Measurements from ENCODE around the gene PCYT2.
"Not testable (repeated sequence)": the region's sequence is repeated elsewhere in the genome, so short reads cannot be mapped to it uniquely, and the experiment has no call there.

PCYT2 gene

GRCh38 chr17:81918333-81918669, 7.1 kb upstream of the PCYT2 start:
- H3K27me3 Mint-ChIP-seq; H3K9me3 Mint-ChIP-seq; intact Hi-C loops (cut with micrococcal nuclease): not testable (repeated sequence)
- H3K4me1 Mint-ChIP-seq (ENCODE audit: low read depth) = peaks cover 90% of the 10 kb centered on the region
- H3K4me3 Mint-ChIP-seq = peak overlapping the region; percentile 94
- H3K27ac Mint-ChIP-seq = peak overlapping the region; percentile 88
- peaks cover 99% of the 10 kb centered on the region for H3K36me3 Mint-ChIP-seq (ENCODE audit: low read depth)

- Mint-ChIP-seq H3K36me3 (ENCODE audit: low read depth) (peaks cover 99% of the 10 kb centered on the region), H3K27me3 (no peaks in the 10 kb centered on the region), H3K9me3 (no peaks in the 10 kb centered on the region), H3K4me3 (peak within 1 kb of the TSS; percentile 94), H3K27ac (peak within 1 kb of the TSS; percentile 88), H3K4me1 (ENCODE audit: low read depth) (peaks cover 90% of the 10 kb centered on the region)
- intact Hi-C loops (cut with micrococcal nuclease) = no loop called here
Observed at GRCh38 chr17:81917565-81918332, 6.5 kb upstream of the PCYT2 start, which contains the start of gene SIRT7. TSS of gene SIRT7 (minus strand) at chr17:81918176. CDS start at chr17:81918131, 45 bp downstream.

DNA sequence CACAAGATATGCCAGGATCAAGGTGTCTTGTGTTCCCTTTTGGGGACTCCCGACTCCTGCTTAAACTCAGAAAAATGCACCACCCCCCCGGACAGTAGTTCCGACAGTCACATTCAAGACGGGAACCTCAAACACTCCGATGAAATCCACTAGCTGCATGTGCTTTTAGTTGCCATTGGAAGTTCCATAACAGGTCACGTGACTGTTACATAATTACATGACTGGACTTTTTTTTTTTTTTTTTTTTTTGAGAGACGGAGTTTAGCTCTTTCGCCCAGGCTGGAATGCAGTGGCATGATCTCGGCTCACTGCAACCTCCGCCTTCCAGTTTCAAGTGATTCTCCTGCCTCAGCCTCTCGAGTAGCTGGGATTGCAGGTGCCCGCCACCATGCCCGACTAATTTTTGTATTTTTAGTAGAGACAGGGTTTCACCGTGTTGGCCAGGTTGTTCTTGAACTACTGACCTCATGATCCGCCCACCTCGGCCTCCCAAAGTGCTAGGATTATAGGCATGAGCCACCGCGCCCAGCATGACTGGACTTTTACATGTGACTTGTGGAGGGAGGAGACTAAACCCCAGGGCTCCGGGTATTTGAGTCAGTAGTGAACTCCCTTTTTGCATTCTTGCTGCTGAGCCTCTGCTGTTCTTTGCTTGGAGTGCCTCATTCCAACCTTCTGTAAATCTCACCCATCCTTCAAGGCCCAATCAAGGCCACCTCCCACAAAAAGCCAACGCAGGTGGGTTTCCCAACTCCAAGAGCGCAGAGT, 5.2 kb upstream of the PCYT2 start:
- intact Hi-C loops (cut with micrococcal nuclease) = no loop called here
- no peaks in the 10 kb centered on the region for H3K27me3 Mint-ChIP-seq
- H3K9me3 Mint-ChIP-seq = no peaks in the 10 kb centered on the region
- peaks cover 91% of the 10 kb centered on the region for H3K4me1 Mint-ChIP-seq (ENCODE audit: low read depth)
- H3K4me3 Mint-ChIP-seq = peak overlapping the region; percentile 94
- peaks cover 99% of the 10 kb centered on the region for H3K36me3 Mint-ChIP-seq (ENCODE audit: low read depth)
- peak overlapping the region; percentile 88 for H3K27ac Mint-ChIP-seq

- H3K27me3 Mint-ChIP-seq = no peaks in the 10 kb centered on the region
- no peaks in the 10 kb centered on the region for H3K9me3 Mint-ChIP-seq
- H3K4me3 Mint-ChIP-seq = no peak overlapping the region
- H3K36me3 Mint-ChIP-seq (ENCODE audit: low read depth) = peaks cover 89% of the 10 kb centered on the region
- intact Hi-C loops (cut with micrococcal nuclease) = no loop called here
- no peak overlapping the region for H3K27ac Mint-ChIP-seq
- peaks cover 83% of the 10 kb centered on the region for H3K4me1 Mint-ChIP-seq (ENCODE audit: low read depth)
Observed at GRCh38 chr17:81915331-81915730, 4.1 kb upstream of the PCYT2 start.

DNA sequence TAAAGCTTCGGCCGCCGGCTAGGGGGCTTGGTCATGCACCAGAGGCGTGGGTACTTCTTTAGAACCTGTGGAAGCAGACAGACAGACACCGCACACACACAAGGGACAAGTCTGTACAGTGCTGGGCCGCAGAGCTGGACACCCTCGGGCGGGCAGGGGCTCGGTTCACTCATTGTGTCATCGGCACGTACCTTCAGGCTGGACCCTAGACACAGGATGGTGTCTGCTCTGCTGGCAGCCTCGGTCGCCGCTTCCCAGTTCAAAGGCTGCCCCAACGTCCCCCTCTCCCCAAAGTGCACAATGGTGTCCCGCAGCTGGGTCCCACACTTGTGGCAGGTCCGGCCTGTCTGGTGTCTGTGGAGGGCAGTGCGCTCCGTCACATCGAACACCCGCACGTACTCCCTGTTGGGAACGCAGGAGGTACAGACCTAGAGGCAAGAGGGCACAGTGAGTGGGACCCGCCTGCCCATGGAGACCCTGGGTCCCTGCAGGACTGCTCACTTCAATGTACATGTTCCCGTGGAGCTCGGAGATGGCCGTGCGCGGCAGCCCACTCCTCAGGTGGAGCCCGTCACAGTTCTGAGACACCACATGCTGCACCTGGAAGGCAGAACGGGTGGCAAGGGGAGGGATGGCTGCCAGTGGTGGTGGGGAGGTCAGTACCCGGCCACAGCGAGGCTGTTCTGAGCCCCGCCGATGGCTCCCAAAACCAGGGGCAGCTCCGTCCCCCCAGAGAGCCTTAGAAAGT, 3.1 kb upstream of the PCYT2 start:
- Mint-ChIP-seq H3K4me1 (ENCODE audit: low read depth) (peaks cover 83% of the 10 kb centered on the region), H3K27ac (no peak overlapping the region), H3K36me3 (ENCODE audit: low read depth) (peaks cover 82% of the 10 kb centered on the region), H3K4me3 (no peak overlapping the region), H3K9me3 (no peaks in the 10 kb centered on the region), H3K27me3 (no peaks in the 10 kb centered on the region)
- intact Hi-C loops (cut with micrococcal nuclease) = no loop called here

DNA sequence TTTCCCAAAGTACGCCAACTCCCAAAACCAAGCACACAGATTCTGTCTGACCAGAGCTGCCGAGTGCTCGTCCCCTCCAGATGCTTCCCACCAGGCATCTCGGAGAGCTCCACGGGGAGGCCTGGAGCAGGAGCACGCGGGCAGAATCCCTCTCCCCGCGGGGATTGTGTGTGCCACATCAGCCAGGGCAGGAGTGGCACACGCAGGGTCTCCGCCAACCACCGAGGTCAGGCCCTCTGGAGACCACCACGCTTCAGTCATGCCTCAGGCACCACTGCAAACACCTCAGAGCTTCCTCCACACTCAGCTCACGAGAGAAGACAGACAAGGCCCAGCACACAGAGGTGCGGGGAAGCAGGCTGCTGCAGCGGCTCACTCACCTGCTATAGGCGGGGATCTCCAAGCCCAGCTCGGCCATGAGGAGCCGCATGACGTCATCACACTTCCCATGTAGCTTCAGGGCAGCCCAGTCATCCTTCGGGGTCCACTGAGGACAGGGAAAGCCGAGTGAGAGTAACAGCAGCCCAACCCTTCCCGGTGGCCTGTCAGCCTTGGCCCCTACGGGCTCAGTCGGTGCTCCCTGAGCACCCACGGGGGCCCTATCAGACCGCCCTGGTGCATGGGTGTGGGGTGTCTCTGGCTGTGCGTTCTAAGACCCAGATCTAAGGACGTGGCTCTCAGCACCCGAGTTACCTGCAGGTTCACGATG, 2.3 kb upstream of the PCYT2 start:
- no peaks in the 10 kb centered on the region for H3K9me3 Mint-ChIP-seq
- peaks cover 82% of the 10 kb centered on the region for H3K36me3 Mint-ChIP-seq (ENCODE audit: low read depth)
- intact Hi-C loops (cut with micrococcal nuclease) = no loop called here
- H3K4me3 Mint-ChIP-seq = no peak overlapping the region
- H3K27ac Mint-ChIP-seq = no peak overlapping the region
- peaks cover 80% of the 10 kb centered on the region for H3K4me1 Mint-ChIP-seq (ENCODE audit: low read depth)
- no peaks in the 10 kb centered on the region for H3K27me3 Mint-ChIP-seq

- H3K4me1 Mint-ChIP-seq (ENCODE audit: low read depth) = peaks cover 78% of the 10 kb centered on the region
Observed at GRCh38 chr17:81912441-81913309, 1.5 kb upstream of the PCYT2 start.

DNA sequence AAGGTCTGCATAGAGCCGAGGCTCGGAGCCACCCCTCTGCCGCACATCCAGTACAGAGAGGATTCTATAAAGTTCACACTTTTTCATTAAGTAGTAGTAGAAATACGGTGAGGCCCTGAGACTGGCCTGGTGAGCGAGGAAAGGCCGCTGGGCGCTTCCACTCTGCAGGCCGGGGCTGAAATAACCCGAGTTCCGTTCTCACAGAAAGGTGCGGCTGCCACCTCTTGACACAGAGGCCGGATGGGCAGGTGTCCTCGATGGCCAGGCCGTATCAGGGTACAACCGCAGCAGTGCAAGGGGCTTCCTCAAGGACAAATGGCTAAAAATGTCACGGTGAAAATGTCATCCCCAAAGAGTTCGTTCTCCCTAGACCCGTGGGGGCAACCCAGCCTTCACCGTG, 770 bp upstream of the PCYT2 start:
- Mint-ChIP-seq H3K27ac (peak overlapping the region; percentile 46), H3K4me1 (ENCODE audit: low read depth) (peaks cover 74% of the 10 kb centered on the region), H3K4me3 (peak overlapping the region; percentile 54), H3K36me3 (ENCODE audit: low read depth) (peaks cover 83% of the 10 kb centered on the region), H3K27me3 (no peaks in the 10 kb centered on the region), H3K9me3 (no peaks in the 10 kb centered on the region)
- intact Hi-C loops (cut with micrococcal nuclease) = no loop called here

More at GRCh38 chr17:81912441-81913309, 1.5 kb upstream of the PCYT2 start:
- H3K9me3 Mint-ChIP-seq = no peaks in the 10 kb centered on the region
- H3K27me3 Mint-ChIP-seq = no peaks in the 10 kb centered on the region
- H3K4me3 Mint-ChIP-seq = no peak overlapping the region
- no peak overlapping the region for H3K27ac Mint-ChIP-seq
- intact Hi-C loops (cut with micrococcal nuclease) = no loop called here
- H3K36me3 Mint-ChIP-seq (ENCODE audit: low read depth) = peaks cover 82% of the 10 kb centered on the region

- Mint-ChIP-seq H3K4me3 (peak overlapping the region; percentile 76), H3K9me3 (no peaks in the 10 kb centered on the region), H3K27ac (peak overlapping the region; percentile 20), H3K4me1 (ENCODE audit: low read depth) (peaks cover 62% of the 10 kb centered on the region), H3K36me3 (ENCODE audit: low read depth) (peaks cover 83% of the 10 kb centered on the region), H3K27me3 (no peaks in the 10 kb centered on the region)
- intact Hi-C loops (cut with micrococcal nuclease) = no loop called here
Observed at GRCh38 chr17:81910840-81911276, 341 bp downstream of the PCYT2 start.

- H3K27me3 Mint-ChIP-seq = no peaks in the 10 kb centered on the region
- H3K9me3 Mint-ChIP-seq = no peaks in the 10 kb centered on the region
- peaks cover 56% of the 10 kb centered on the region for H3K4me1 Mint-ChIP-seq (ENCODE audit: low read depth)
- peak overlapping the region; percentile 76 for H3K4me3 Mint-ChIP-seq
- intact Hi-C loops (cut with micrococcal nuclease) = no loop called here
- peak overlapping the region; percentile 20 for H3K27ac Mint-ChIP-seq
- peaks cover 83% of the 10 kb centered on the region for H3K36me3 Mint-ChIP-seq (ENCODE audit: low read depth)
Observed at GRCh38 chr17:81909966-81910839, 996 bp downstream of the PCYT2 start.

DNA sequence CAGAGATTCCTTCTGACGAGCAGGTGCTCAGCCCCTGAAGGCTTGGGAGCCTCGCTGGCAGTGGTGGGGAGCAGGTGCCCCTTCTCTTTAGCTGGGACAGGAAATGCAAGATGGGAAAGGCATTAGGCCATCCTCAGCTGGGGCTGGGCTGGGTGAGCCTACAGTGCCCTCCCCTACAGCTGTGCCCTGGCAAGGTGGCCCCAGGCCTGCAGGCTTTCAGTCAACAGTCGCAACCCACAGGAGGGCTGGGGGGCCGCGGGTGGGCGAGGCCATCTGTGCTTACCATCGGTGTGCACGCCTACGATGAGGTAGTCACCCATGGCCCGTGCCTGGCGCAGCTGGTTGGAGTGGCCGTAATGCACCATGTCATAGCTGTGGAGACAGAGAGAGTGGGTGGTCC, 2.0 kb downstream of the PCYT2 start:
- H3K4me3 Mint-ChIP-seq = no peak overlapping the region
- H3K27me3 Mint-ChIP-seq = no peaks in the 10 kb centered on the region
- no peak overlapping the region for H3K27ac Mint-ChIP-seq
- H3K4me1 Mint-ChIP-seq (ENCODE audit: low read depth) = peaks cover 51% of the 10 kb centered on the region
- H3K9me3 Mint-ChIP-seq = no peaks in the 10 kb centered on the region
- intact Hi-C loops (cut with micrococcal nuclease) = no loop called here
- peaks cover 83% of the 10 kb centered on the region for H3K36me3 Mint-ChIP-seq (ENCODE audit: low read depth)

DNA sequence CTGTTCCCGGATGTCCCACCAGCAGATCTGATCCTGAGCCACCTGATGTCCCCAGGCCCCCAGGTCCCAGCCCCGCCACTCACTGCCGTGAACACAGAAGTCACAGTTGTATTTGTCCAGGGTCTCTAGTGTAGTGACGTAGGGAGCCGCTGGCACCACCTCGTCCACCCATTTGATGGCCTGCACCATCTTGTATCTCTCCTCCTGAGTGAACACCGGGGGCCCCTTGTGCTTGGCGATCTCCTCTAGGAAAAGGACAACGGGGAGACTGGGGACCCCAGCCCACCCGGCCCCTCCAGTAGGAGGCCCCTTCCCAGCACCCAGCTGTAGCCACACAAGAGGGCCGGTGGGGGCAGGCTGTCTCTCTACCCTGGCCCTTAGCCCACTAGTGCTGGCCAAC, 2.4 kb downstream of the PCYT2 start:
- intact Hi-C loops (cut with micrococcal nuclease) = no loop called here
- peaks cover 83% of the 10 kb centered on the region for H3K36me3 Mint-ChIP-seq (ENCODE audit: low read depth)
- no peak overlapping the region for H3K27ac Mint-ChIP-seq
- H3K9me3 Mint-ChIP-seq = no peaks in the 10 kb centered on the region
- H3K4me1 Mint-ChIP-seq (ENCODE audit: low read depth) = peaks cover 47% of the 10 kb centered on the region
- H3K4me3 Mint-ChIP-seq = no peak overlapping the region
- peaks cover 4% of the 10 kb centered on the region for H3K27me3 Mint-ChIP-seq
